Fibroblast of skin of right biceps (primary cell): Measurements from ENCODE around the gene RPS6KB2.

Source experiments
- DNase-seq: peaks from one replicate; pipeline ENCODE4 v3.0.0-alpha.2; 2013

RPS6KB2 gene

DNA sequence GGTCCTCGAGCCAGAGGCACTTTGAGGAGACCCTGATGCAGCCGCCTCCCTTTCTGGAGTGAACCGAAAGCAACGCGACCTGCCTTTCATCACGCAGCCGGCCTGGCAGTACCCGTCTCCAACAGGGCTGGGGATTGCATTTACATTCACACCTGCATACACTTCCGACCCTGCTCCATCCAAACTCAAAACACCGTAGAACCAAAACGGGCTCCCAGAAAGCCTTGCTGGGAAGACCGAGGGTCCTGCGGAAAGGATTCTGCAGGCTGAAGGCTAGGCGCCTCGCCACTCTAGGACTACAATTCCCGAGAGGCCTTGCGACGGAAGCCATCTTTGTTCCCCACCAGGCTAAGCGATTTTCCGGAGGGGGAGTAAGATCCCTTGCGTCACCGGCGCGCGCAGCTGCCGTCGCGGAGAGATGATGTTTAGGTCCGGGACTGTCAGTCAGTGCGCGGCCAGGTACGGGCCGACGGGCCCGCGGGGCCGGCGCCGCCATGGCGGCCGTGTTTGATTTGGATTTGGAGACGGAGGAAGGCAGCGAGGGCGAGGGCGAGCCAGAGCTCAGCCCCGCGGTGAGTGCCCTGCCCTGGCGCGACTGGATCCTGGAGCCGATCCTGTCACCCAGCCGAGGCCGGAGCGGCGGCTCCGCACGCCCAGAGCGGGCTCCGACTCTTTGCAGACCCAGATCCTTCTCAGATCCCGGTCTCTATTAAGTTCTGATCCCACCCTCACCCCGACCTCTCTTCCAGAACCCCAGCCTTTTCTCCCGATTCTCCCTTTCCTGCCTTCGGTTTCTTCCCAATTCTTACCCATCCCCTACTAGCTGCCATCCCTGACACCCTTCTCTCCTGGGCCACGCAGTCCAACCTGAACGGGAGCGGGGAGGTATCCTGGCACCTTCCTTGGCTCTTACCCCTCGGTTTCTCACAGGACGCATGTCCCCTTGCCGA, at the start of gene RPS6KB2:
Gene RPS6KB2, plus strand, starts transcription at position 443 of the 950 bp plus-strand sequence. Its CDS starts 52 bp downstream, at position 495.
- peak; percentile 97 for DNase-seq

DNA sequence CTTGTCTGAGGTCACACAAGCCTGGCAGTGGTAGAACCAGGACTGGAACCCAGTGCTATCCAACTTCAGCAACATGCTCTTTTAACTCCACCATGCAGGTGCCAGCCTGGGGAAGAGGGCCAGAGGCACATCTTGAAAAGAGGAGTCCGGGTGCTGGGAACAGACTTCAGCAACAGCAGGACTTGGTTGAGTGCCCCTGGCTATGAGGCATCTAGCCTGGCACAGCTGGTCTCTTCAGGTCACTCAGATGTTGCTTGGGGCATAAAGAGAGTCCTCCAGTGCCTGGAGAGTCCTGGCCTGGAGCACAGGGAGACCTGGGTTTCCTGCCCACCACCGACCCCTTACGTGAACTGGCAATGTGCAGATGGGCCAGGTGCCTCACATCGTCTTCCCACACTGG, 49.8 kb upstream of the RPS6KB2 start:
- no peak for DNase-seq

DNA sequence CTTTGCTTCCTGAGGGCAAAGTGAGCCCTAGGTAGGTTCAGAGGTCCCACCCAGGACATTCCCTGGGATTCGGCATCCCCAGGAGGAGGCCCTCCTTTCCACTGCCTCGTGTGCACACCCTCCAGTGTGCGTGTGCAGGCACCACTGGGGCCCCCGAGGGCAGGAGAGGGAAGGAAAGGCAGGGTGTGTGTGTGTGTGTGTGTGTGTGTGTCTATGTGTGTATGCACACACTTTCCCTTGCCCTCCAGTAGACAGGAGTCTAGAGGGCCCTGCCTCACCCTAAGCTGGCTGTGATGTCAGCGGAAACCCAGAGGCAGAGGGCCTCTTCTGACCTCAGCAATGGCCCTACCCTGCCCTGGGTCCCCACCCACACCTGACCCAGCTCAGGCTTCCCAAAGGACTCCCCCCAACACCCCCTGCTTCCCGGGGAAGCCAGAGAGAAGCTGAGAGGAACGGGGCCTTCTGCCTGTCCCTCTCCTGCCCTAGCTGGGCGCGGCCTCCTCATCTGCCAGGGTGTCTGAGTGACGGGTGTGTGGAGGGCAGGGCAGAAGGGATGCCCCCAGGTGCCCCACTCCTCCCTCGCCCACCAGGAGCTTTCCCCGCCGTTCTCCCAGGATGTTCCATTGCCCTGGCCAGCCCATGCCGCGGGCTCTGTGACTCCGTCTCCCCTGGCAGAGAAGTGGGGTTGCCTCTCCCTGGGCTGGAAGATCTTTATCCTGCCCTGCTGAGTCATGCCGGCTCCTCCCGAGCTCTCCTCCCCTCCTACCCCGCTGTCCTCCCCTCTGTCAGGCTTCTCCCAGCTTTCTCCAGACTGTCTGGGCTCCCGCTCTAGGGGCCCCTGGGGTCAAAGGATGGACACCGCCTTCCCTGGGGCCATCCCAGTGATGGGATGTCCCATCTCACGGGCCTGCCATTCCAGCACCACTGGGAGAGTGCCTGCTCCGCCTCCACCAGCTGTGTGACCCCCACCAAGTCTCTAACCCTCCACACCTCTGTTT, 48.9 kb upstream of the RPS6KB2 start:
- peak; percentile 61 for DNase-seq

DNA sequence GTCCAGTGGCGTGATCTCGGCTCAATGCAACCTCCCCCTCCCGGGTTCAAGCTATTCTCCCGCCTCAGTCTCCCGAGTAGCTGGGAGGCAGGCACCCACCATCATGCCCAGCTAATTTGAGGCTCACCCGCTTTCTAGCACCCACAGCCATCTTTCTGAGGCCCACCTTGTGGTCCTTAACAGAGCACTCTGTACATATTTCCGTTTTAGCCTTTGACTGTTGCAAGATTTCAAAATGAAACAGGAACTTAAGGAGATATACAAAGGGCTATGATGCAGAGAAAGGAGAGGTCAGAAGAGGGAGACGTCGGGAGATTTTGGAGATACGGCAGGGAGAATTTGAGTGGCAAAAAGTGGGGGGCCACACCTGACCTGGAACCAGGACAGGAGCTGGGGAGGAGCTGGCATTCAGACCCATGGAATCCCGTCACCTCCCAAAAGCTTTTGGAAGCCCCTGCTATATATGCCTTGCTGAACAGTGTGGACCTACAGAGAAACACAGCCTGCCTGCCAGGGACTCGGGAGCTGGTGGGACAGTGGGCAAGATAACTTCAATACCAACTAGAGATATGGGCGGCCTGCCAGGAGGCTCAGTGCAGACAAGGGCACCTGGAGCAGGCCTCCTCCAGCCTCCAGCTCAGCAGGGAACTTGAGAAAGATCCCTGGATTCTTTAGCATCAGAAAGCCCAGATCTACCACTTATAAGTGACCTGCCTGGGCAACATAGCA, 46.9 kb upstream of the RPS6KB2 start:
- DNase-seq, result no peak

DNA sequence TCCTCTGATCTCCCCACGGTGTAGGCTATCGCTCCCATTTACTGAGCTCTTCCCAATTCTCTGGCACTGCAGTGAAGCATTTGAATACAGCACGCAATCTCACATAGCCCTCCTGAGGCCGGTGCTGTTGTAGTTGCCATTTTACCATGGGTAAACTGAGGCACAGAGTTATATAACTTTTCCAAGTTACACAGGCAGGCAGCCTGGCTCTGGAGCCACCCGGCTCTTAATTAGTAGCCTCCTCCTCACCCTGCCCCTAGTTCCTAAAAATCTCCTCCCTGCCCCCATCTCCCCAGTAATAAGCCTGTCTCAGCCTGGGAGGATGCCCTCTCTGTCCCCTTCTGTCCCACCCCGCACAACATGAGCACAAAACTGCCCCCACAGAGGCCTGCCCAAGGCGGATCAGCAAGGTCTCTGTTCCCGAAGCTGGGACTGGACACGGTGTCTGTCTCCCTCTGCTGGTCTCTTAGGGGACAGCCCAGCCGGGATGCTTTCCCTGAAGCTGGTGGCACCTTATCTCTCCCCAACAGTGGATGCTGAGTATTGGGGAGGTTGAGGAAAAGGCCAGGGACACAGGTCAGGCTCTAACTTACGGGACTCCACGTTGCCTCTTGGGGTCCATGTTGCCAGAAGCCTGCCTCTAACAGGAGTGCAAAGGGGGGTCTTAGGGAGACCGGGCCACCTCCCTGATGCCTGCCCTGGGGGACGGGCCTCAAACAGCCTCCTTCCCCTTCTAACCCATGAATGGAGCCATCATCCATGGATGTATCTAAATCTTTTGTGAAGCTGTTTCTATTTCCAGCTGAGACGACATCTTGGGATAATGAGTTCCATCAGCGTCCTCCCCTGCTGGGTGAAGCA, 45.8 kb upstream of the RPS6KB2 start:
- peak; percentile 75 for DNase-seq

DNA sequence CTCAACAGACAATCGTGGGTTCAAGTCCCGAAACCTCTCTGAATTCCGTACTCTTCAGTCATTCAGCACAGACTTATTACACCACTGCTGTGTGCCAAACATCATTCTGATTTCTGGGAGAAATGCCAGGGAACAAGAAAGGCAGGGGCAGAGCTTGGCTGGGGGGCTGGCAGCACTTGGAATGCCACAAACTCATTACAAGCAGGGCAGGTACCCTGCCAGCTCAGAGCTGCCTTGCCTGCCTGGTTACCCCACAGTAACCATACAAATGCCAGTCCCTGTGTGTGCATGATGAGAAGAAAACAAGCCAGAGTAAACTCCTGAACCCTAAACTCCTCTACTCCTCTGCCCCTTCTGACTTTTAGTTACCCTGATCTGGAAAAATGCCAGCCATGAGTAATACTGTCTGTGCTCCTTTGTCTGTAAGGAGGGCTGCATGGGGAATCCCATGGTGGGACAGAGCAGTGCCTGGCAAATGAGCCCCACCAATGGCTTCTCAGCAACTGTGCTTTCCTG, 43.4 kb upstream of the RPS6KB2 start:
- DNase-seq, result peak; percentile 69

DNA sequence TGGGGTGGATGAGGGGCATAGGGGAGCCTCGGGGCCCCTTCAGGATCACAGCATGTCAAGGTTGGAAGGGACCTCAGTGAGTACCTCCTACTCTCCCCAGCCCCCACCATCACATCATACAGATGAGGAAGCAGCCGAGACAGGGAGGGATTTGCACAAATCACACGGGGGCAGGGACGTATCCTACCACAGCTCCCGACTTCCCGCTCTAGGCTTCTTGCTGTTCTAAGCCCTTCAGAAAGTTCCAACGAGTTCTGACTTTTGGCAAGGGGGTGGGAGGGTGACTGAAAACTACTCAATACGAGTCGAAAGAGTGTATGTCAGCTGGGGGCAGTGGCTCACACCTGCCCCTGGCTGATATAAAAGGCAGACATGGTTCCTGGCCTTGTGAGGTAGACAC, 41.2 kb upstream of the RPS6KB2 start:
- DNase-seq, result no peak

DNA sequence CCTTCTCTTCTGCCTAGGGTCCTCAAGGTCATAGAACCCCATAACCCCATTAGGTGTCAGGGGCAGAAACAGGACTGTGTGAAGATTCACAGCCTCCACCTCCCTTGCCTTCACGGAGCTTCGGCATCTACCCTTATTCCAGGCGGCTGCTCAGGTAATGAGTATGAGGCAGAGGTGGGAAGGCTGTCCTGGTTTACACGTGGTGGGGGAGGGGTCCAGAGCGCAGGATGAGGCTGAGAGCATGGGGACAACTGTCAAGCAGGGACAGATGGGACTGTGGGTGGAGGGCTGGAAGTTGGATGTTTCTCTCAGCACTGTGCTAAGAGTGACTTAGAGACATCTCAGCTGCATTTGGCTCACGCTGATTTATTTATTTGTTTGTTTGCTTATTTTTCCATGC, 40.8 kb upstream of the RPS6KB2 start:
- no peak for DNase-seq

DNA sequence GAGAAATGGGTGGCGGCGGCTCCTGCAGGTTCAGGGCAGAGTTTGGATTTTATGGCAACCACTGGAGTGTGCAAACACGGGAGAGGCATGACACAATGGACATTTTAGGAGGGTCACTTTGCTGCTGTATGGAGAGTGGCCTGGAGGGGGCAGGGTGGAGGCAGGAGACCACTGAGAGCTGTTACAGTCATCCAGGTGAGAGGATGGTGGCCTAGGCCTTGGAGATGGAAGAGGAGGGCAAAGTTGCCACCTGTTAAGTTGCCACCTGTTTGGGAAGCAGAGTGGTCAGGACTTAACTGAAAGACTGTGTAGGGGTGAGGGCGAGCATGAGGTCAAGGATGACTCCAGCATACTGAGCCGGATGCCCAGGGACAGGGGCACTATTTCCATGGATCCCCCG, 38.8 kb upstream of the RPS6KB2 start:
- DNase-seq, result no peak

DNA sequence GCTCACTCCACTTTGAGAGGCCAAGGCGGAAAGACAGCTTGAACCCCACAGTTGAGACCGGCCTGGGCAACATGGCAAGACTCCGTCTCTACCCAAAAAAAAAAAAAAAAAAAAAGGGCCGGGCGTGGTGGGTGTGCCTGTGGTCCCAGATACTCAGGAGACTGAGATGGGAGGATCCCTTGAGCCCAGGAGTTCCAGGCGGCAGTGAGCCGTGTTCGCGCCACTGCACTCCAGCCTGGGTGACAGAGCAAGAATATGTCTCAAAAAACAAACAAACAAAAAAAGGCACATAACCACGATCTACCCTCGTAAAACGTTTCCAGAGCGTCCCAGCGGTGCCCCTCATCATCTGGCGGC, 37.4 kb upstream of the RPS6KB2 start:
- DNase-seq, result no peak

DNA sequence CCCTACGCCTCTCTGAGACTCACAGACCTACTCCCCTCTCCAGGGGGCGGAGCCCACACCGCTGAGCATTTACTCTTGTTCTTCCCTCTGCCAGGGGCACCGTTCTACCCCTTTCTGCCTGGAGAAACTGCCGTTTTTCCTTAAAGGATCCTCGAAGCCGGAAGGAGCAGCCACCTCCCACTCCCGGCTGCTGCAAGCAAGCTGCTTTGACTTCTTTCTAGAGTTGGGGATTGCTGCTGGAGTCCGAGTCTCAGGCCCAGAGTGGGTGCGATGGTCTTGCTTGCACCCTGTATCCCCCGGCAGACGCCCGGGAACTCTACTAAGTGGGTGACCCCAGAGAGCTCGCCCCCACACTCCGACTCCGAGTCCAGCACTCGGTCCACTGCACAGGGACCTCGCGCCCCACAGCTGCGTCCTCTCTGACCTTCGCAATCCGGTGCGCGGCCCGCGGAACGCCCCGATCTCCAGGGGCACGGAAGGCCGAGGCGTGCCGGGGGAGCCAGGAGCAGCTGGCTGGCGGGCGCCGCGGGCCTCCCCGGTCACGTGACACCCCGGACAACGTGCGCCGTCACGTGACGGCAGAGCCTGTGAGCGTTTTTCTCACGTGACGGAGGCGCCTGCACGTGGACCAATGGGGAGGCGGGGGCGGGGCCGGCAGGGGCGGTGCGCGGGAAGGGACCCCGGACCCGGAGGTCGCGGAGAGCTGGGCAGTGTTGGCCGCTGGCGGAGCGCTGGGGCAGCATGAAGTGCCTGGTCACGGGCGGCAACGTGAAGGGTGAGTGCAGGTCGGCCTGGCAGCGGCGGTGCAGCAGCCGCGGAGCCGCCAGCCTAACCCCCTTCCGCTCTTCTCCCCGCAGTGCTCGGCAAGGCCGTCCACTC, 36.8 kb upstream of the RPS6KB2 start, which contains the start of gene RAD9A:
Gene RAD9A, plus strand, starts transcription at position 683 of the 879 bp plus-strand sequence. Its CDS starts 59 bp downstream, at position 742.
- DNase-seq, result peak; percentile 94

DNA sequence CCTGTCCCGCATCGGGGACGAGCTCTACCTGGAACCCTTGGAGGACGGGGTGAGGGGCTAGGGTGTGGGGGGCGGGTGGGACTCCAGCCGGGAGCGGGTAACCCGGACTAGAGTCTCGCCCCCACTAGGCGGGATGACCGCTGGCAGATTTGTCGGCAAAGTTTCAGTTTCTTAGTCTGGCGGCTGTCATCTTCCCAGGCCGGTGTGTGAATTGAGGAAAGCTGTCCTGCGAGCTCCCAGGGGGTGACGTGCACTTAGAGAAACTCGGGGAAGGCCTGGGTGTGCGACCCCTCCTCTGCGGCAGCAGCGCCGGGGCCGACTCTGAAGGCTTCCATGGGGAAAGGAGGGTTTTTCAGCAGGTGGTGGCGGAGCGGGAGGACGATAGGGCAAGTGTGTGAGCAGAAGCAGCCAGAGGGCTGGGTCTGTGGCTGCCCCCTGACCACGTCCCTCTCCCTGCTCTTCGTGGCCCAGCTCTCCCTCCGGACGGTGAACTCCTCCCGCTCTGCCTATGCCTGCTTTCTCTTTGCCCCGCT, 36.0 kb upstream of the RPS6KB2 start:
- DNase-seq, result no peak

DNA sequence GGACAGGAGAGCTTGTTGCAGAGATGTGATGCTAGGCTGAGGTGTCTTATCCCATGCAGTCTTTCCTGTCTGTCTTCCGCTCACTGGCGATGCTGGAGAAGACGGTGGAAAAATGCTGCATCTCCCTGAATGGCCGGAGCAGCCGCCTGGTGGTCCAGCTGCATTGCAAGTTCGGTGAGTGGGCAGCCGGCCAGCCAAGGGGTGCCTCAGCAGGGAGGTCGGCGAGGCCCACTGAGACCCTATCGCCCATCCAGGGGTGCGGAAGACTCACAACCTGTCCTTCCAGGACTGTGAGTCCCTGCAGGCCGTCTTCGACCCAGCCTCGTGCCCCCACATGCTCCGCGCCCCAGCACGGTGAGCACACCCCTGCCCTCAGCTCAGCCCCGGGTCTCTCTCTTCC, 34.9 kb upstream of the RPS6KB2 start:
- no peak for DNase-seq

DNA sequence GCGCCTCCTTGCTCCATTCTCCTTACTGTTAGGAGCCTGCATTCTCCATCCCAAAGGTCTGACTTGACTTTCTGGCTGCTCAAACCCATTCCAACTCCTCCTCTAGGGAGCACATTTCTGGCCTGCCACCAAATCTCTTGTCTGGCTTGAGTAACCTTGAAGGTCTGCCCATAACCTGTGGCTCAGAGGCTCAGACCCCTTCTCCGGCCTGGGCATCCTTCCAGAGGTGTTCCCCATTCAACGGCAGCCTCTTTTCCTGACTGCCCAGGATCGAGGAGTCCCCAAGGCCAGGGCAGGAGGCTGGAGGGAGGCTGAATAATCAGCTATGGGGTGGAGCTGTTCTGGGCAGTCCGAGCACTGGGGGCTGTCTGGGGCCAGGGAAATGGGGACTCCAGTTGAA, 34.3 kb upstream of the RPS6KB2 start:
- DNase-seq, result no peak

DNA sequence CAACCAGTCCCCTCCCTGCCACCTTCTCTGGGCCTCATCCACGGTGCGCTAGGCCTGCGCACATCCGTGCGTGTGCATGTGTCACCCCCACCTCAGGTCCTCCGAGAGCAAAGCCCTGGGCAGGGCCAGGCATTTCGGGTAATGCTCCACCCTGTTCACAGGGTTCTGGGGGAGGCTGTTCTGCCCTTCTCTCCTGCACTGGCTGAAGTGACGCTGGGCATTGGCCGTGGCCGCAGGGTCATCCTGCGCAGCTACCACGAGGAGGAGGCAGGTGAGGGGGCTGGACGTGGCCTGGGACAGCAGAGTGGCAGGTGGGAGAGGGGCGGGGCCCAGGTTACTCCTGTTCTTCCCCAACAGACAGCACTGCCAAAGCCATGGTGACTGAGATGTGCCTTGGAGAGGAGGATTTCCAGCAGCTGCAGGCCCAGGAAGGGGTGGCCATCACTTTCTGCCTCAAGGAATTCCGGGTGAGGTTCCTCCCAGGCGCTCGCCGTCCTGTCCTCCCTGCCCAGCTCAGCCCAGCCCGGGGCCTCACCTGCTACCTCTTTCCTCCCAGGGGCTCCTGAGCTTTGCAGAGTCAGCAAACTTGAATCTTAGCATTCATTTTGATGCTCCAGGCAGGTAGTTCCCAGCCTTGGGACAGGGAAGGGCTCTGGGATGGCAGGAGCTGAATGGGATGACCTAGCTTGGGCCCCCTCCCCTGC, 32.6 kb upstream of the RPS6KB2 start:
- DNase-seq, result no peak

DNA sequence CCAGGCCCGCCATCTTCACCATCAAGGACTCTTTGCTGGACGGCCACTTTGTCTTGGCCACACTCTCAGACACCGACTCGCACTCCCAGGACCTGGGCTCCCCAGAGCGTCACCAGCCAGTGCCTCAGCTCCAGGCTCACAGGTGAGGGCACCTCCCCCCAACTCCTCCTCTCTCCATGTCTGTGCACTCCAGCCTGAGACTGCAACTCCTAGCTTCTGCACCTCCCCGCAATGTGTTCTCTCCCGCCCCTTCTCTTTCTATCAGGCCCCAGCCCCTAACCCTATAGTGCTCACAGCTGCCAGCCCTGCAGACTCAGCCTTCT, 32.1 kb upstream of the RPS6KB2 start:
- DNase-seq, result no peak

DNA sequence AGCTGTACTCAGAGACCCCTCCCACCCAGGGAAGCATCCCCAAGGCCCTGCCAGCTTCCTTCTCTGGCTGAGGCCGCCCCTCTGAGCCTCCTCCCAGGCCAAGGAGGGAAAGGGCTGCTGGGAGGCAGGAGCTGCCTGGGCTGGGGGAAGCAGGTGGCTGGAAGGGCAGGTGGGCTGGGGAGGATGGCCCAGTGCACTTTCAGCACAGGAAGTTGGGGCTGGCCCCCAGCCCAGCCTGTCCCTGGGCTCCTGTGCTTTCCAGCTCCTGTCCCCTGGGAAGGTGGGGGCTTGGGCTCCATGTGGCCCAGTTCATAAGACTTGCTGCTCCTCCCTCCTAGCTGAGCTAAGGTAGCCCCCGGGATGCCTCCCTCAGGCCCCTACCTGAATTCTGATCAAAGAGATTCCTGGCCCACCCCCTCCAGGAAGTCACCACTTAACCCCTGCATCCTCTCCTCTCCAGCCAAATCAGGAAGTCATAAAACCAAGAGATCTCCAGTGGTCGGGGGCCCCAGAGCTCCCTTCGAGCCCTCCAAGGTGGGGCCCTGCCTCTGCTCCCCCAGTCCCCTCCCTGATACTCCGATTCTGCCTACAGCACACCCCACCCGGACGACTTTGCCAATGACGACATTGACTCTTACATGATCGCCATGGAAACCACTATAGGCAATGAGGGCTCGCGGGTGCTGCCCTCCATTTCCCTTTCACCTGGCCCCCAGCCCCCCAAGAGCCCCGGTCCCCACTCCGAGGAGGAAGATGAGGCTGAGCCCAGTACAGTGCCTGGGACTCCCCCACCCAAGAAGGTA, 31.5 kb upstream of the RPS6KB2 start:
- DNase-seq, result no peak

DNA sequence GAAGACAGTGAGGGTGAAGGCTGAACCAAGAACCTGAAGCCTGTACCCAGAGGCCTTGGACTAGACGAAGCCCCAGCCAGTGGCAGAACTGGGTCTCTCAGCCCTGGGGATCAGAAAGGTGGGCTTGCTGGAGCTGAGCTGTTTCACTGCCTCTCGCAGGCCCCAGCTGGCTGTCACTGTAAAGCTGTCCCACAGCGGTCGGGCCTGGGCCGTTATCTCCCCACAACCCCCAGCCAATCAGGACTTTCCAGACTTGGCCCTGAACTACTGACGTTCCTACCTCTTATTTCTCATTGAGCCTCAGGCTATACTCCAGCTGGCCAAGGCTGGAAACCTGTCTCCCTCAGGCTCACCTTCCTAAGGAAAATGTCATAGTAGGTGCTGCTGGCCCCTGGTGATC, 30.8 kb upstream of the RPS6KB2 start:
- DNase-seq, result no peak
